HL-60 (cell line): Measurements from ENCODE around the gene STAMBP.

Experiments used
- POLR2AphosphoS5 ChIP-seq: IDR thresholded peaks from 2 replicates; pipeline ENCODE4 v1.6.1; 2012; ENCODE audit warnings: low read depth
- SPI1 ChIP-seq: IDR thresholded peaks from 2 replicates; pipeline ENCODE4 v1.6.1; 2012; ENCODE audit warnings: low read depth, mild to moderate bottlenecking, borderline replicate concordance

DNA sequence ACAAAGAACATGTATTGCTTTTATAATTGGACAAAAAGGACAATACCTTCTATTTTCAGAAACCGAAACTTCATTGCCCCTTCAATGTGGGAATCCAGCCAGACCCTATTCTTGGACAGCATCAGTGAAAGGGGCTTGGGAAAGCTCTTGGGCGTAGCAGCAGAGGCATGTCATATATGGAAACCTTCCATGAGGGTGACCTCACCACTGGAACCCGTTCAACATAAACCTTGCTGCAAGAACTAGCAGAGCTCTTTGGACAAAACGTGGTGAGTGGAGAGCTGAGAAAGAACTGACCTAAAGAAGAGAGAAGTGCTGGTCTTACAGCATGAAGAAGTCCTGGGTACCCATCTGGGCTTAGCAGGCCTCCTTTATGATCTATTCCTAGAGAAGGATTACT is 41.3 kb downstream of the STAMBP start:
- TF ChIP-seq SPI1 (no peak), POLR2AphosphoS5 (no peak)
